ENCODE results near the gene BMP10.

The BMP10 gene, protein sequence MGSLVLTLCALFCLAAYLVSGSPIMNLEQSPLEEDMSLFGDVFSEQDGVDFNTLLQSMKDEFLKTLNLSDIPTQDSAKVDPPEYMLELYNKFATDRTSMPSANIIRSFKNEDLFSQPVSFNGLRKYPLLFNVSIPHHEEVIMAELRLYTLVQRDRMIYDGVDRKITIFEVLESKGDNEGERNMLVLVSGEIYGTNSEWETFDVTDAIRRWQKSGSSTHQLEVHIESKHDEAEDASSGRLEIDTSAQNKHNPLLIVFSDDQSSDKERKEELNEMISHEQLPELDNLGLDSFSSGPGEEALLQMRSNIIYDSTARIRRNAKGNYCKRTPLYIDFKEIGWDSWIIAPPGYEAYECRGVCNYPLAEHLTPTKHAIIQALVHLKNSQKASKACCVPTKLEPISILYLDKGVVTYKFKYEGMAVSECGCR

DNA sequence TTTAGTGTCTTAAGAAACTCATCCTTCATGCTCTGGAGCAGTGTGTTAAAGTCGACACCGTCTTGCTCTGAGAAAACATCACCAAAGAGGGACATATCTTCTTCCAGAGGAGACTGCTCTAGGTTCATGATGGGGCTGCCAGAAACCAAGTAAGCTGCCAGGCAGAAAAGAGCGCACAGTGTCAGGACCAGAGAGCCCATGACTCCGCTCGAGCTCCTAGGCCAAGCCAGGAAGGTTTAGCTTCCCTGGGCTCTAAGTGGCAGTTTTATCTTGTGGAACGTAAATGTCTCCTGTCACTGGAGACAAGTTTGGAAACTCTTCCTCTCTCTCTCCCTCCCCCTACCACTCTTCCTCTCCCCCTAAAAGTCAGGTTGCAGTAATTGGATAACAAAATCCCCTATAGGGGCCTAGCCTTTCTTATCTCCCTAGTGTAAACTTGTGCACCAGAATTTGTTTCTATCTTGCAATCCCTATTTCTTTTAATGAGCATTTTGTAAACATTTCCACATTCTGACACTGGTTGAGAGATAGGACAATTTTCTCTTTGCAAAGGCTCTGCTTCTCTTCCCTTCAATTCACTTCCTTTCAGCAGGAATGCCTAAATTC lies at the start of gene BMP10:
BMP10 (minus strand) TSS at position 239 of the 606 bp plus-strand sequence; CDS start at position 200, 39 bp downstream.
- DNase-seq (ENCODE audit: low read depth) = no peak

DNA sequence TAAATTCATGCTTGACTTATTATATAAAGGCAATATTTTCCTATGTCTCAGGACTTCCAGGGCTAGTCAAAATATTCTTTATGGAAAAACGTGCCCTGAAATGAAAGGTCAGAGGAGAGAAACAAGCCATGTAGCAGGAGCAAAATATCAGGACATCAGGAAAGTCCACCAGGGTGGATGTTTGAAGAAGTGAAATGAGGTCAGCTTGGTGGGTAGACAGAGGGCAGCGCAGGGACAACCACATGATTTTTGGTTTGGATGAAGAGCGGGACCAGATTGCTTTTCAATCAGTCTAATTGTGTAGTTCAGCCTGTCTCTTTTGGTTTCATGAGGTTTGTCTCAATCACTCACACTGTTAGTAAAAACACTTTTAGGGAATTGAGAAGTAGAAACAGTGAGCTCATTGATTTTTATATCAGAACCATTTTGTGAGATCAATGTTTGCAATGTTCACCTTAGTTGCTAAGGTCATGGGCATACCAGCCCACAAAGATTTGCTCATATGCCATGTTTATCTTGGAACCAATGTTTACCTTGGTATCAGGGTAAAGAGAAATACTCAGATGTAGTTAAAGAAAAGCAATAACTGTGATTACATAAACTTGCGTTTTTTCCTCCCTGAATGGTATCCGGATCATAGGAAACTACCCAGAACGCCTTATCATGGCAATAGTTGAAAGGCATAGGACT lies 49.4 kb upstream of the BMP10 start:
- DNase-seq (ENCODE audit: low read depth) = no peak

DNA sequence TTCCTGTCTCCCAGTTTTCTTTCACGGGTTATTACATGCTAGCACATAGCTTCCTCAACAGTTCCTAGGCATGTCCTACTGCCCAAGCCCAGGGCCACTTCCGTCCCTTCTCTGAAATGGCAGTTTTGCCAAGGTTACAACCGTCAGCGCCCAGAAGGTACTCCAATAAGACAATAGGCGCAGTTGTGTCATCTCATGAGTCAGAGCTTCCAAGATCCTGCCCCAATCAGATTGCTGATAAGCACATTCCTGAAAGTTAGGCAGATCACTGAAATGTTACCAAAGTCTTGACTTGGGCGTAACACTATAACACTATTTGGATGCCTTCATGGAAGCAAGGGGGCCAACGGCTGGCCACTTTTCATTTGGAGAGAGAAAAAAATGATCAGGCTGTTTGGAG lies 47.3 kb upstream of the BMP10 start:
- DNase-seq (ENCODE audit: low read depth) = no peak

DNA sequence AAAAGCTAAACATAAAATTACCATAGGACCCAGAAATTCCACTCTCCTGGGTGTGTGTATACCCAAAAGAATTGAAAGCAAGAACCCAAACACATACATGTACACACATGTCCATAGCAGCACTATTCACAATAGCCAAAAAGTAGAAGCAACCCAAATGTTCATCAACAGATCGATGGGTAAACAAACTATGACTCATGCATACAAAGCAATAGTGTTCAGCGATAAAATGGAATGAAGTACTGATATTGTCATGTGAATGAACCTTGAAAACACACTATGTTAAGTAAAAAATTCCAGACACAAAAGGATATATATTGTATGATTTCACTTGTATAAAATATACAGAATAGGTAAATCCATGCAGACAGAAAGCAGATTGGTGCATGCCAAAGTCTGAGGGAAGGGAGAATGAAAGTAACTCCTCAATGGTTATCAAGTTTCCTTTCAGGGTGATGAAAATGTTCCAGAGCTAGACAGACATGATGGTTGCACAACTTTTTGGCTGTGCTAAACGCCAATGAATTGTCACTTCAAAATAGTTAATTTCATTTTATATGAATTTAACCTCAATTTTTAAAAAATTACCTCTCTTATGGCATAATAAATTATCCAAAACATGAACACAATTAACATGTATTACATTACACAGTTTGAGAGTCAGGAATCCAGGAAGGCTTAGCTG lies 46.0 kb upstream of the BMP10 start:
- DNase-seq (ENCODE audit: low read depth) = no peak

DNA sequence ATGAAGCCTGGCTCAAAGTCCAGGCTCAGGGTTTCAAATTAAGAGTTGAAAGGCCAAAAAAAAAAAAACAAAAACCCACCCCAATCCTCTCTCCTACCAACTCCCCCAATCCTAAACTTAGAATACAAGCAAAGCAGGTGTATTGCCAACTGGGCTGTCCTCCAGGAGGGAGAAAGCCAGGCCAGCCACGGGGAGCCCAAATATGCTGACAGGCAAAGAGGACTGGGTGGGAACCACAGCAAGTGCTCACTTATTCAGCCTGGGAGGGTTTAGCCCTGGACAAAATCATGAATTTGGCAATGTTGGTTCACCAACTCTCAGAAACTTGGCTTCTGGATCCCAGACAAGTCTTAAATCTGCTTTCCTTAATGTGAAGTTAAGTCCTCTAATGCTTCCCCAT lies 45.0 kb upstream of the BMP10 start:
- DNase-seq (ENCODE audit: low read depth) = no peak

DNA sequence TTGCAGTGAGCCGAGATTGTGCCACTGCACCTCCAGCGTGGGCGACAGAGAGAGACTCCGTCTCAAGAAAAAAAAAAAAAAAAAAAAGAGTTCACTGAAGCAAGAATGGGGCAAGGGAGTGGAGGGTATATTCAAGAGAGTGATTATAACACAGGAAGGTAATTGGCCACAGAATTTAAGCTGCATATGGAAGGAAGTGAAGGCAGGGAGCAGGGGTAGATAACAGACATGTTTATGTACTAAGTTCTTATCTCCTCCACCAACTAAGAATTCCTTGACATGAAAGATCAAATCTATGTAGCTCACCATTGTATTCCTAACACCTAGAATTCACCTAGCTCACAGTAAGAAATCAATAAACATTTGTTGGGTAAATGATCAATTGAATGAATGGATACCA lies 44.2 kb upstream of the BMP10 start:
- no peak for DNase-seq (ENCODE audit: low read depth)

DNA sequence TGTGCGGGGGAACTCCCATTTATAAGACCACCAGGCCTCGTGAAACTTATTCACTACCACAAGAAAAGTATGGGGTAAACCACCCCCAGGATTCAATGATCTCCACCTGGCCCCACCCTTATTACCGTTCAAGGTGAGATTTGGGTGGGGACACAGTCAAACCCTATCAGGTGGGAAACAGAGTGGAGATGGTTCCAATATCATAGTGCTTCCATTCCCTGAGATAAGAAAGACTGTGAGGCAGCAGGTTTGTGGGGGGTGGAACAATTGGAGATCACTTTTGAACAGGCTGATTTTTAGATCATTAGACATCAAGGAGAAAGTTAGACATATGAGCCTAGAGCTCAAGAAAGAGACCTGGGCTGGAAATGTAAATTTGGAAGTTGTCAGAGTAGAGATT lies 42.2 kb upstream of the BMP10 start:
- DNase-seq (ENCODE audit: low read depth) = no peak

DNA sequence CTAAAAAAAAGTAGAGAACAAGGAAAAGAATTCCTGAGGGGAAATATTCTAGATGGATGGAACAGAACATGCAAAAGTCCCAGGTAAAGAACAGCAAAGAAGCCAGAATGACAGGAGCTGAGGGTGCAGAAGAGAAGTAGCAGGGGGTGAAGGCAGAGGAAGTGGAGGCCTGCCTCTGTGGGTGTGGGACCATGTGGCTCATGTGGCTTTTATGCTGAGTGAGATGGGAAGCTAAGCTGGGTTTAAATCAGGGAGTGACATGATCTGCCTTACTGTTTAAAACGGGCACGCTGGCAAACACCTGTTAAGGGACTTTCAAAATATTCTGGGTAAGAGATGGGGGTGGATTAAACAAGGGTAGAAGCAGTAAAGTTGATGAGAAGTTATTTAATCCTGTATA lies 41.5 kb upstream of the BMP10 start:
- peak; percentile 8 for DNase-seq (ENCODE audit: low read depth)

DNA sequence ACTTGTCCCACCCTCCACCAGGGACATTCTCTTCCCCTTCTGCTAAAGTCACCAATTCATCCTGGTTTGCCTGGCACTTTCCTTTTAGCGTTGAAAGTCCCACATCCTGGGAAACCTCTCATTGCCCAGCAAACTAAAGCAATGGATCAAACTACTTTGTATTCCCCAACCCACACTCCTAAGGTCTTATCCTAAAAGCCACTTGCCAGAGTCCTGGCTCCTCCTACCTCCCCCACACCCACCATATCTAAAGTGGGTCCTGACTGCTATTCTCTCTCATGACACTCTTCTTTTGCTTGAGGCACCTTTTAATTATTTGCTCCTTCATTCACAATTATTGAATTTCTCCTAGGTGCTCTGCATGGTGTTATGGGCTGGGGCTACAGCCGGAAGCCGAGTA lies 40.9 kb upstream of the BMP10 start:
- no peak for DNase-seq (ENCODE audit: low read depth)

DNA sequence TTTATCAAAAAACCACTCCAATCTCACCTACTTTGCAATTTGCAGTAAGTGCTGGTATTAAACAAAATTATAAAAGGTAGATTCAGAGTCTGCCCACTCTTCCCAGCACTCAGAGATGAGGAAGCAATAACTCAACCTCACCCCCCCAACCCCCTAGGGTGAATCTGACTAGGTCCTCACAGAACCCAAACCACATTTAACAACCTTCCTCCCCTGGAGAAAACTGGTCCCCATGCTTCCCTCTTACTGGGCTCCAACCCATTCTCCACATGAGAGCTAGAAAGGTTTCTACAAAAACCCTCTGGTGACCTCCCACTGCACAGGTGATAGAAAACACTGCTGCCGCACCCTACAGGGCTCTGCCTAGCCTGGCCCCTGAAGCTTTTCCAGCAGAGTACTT lies 40.5 kb upstream of the BMP10 start:
- no peak for DNase-seq (ENCODE audit: low read depth)

DNA sequence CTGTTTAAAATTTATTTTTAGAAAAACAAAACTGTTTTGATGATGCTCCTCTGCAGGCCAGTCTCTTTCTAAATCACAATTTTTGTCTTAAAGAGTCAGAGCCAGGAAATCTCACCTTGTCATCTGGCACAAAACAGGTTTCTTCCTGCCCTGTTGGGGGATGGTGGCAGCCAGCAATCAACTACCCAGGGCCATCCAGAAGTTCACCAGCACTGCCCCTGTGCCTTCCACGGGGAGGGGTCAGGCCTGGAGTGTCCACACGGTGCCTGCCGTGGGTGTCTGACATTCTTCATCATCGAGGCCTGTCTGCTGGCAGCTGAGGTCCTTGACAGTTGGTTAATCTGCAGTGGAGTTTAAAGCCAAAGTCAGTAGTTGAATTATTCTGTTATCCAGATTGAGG lies 40.0 kb upstream of the BMP10 start:
- DNase-seq (ENCODE audit: low read depth) = no peak

DNA sequence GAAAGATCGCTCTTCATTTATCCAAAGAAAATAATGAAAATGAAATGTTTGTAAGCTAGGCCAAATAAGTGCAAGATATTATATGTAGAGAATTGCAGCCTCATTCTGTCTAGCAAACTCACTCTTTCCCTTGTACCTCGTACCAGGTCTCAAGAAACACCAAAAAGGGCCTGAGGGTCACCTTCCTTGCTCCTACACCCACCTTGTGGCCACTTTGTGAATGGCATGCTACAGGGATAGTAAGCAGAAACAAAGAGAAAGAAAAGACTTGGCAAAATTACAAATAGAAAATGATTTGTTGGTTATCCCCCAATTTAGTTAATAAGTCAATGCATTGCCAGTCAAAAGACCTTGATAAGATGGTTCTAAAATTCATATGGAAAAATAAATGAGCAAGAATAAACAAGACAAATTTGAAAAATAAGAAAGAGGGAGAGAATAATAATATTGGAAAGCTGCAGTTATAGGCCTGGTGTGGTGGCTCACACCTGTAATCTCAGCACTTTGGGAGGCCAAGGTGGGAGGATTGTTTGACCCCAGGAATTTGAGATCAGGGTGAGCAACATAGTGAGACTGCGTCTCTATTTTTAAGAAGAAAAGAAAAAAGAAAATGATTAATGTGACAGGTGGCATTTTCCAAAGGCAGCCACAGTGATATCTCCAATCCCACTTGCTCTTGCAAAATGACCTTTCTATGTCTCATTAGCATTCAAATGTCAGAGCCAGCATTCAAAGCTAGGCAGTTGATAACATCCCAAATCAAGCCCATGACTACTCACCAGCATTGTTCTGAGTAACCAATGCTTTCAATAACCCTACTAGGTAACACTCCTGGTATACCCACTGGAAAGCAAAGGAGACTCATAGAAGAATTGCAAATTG lies 38.8 kb upstream of the BMP10 start:
- peak; percentile 66 for DNase-seq (ENCODE audit: low read depth)

DNA sequence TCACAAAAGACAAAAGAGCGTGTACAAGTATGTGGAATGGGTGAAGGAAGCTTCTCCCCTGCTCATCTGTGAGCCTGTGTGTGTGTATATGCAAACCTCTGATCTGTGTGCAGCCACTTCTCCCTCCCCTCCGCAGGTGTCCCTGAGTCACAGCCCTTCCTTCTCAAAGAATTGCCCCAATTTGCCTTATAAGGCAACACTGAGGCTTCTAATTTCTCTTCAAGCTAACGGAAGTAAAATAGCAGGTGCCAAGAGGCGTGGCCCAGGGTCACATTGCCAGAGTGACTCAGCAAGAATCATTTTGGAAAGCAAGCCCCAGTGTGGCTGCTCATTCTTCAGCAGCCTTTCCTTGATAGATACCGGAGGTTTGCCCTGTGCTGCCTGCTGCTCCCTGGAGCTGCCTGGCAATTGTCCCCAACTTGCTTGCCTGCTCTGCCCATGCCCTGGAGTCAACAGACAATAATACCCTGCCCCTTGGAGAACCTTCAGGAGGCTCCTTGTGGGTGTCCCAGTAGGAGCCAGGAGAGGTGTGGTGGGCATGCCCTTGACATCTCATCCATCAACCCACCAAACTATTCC lies 37.3 kb upstream of the BMP10 start:
- peak; percentile 72 for DNase-seq (ENCODE audit: low read depth)

DNA sequence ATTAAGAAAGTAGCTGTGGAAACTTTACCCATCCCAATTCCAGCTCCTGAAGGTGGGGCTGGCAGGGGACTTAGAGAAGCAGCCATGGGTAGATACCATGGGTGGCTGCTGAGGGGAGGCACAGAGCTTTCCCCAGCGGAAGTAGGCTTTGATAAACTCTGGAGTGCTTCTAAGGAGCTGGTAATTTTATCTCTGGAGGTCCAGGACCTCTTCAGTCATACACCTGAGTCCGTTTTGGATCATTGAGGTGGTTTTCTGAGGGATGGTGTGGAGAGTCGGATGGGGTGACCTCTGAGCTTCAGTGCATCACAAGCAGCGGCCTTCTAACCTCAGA lies 36.7 kb upstream of the BMP10 start:
- DNase-seq (ENCODE audit: low read depth) = no peak

DNA sequence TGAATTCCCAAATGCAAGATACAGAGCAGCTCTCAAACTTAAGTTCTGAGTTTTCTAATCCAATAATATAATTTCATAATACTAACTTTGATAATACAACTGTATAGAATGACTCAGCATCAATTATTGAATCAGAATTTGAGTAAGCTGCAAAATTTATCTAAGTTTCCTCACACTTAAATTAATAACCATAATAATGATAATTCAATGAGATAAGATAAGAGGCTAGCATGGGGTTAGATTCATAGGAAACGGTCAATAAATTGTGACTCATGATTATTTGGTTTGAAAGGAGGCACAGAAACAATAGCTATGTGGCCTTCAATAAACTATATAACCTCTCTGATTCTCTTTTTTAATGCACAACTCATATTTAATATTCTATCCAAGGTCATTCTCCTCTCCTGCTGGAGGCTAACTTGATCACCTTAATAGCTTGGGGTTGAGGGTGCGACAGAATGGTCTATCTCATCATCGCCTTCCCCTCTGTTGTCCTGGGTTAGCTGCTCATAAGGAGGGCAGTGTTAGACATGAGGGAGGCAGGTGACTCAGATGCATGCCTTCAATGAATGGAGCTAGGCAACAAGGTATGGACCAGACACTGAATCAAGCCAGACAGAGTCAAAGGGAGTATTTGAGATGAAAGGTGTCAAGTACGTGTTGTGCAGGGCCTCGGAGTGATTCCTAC lies 36.2 kb upstream of the BMP10 start:
- no peak for DNase-seq (ENCODE audit: low read depth)

DNA sequence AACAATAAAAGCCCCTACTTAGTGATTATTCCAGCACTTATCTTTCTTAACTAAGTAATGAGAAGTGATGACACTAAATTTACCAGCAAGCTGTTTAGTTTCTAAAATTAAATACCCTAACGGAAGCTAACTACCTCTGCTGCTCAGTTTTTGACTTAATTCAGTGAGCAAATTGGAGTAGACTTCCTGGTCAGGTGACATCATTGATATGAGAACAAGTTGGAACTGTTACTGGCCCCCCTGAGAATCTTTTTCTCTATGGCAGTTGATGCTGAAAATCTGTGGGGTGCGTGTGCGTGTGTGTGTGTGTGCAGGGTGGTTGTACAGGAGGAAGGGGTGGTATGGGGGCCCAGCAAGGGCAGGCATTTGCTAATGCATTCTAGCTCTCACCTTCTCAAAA lies 35.5 kb upstream of the BMP10 start:
- no peak for DNase-seq (ENCODE audit: low read depth)

DNA sequence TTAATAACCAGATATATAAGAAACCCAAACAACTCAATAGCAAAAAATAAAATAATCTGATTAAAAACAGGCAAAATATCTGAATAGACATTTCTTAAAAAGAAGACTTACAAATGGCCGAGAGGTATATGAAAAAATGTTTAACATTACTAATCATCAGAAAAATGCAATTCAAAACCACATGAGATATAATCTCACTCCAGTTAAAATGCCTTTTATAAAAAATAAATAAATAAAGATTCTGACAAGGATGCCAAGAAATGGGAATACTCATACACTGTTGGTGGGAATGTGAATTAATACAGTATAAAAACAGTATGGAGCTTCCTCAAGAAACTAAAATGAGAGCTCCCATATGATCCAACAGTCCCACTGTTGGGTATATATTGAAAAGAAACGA lies 33.9 kb upstream of the BMP10 start:
- DNase-seq (ENCODE audit: low read depth) = no peak

DNA sequence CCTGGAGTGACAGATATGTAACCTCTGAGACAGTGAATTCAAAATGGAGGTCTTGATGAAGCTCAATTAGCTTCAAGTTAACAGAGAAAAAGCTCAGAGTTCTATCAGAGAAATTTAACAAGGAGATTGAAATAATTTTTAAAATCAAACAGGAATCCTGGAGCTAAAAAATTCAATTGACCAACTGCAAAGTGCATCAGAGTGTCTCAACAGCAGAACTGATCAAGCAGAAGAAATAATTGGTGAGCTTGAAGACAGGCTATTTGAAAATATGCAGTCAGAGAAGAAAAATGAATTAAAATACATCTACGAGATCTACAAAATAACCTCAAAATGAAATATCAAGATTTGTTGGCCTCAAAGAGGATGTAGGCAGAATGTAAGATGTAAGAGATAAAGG lies 30.4 kb upstream of the BMP10 start:
- no peak for DNase-seq (ENCODE audit: low read depth)

DNA sequence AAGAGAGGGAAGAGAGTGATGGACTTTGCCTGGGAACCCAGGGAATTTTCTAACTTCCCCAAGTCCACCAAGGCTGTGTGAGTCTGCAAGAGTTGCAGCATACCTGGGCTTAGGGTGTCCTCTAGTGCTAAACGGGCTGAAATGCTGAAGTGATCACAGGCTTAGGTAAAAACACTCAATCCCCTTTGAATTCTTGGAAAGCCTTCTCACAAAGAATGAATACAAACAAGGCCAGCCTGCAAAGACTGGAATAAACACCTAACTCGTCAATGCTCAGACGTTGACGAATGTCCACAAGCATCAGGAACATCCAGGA lies 30.0 kb upstream of the BMP10 start:
- no peak for DNase-seq (ENCODE audit: low read depth)

DNA sequence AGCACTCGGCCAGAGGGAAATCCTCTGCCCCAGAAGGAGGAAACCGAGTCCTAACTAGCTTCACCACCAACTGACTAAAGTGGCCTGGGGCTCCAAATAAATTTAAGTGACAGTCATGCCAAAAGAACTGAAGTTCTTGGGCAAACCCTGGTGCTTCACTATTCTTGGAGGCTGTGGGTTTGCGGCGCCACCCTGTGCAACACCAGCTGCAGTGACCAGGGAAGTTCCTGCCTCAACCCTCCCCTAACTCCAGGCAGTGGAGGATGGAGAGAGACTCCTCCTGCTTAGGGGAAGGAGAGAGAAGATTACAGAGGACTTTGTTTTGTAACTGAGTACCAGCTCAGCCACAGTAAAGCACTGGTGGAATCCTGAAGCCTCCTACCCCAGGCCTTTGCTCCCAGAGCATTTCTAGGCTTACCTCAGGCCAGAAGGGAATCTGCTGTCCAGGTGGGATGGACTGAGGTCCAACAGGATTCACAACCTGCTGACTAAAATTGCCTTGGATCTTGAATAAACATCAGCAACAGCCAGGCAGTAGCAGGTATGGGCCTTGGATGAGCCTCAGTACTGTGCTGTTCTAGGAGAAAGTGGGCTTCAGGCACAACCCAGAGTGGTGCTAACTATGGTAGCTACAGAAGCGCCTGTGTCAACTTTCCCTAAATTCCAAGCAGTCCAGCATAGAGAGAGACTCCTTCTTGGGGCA lies 29.4 kb upstream of the BMP10 start:
- DNase-seq (ENCODE audit: low read depth) = no peak
